ENCODE measurements around the gene GALNS.
A peak's percentile ranks its signal among the peaks of the same experiment; 100 is the strongest.

DNA sequence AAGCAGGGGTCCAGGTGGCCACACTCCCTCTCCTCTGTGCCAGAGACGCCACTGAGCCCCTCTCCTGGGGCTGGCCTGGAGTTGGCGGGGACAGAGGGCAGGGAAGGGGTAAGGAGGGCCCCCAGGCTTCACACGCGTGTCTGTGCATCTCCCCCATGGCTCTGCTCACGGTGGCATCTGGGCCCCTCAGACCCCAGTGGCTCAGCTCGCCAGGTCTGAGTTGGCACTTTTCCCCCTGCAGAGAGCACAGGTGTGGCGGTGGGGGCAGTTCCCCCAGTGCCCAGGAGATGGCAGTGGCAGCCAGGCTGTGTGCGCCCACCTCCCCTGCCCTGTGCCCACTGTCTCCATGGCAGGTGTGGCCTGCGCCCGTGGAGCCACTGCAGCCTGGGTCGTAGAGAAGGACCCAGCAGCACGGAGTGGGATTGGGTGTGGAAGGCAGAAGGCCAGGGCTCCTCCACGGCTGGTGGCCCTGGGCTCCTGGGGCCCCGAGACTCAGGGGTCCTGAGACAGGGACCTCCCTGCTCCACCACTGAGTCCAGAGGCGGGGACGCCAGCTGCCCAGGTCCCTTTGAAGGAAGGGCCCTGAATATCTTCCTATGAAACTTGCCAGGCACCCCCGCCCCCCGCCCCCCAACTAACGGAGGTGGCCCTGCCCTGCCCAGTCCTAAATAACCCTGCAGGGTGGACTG, 40.7 kb downstream of the GALNS start:
- TF ChIP-seq, protein P1, sequence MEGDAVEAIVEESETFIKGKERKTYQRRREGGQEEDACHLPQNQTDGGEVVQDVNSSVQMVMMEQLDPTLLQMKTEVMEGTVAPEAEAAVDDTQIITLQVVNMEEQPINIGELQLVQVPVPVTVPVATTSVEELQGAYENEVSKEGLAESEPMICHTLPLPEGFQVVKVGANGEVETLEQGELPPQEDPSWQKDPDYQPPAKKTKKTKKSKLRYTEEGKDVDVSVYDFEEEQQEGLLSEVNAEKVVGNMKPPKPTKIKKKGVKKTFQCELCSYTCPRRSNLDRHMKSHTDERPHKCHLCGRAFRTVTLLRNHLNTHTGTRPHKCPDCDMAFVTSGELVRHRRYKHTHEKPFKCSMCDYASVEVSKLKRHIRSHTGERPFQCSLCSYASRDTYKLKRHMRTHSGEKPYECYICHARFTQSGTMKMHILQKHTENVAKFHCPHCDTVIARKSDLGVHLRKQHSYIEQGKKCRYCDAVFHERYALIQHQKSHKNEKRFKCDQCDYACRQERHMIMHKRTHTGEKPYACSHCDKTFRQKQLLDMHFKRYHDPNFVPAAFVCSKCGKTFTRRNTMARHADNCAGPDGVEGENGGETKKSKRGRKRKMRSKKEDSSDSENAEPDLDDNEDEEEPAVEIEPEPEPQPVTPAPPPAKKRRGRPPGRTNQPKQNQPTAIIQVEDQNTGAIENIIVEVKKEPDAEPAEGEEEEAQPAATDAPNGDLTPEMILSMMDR (conservative IDR thresholded peaks at IDR 0.05 in 1 of 2, IDR thresholded peaks at IDR 0.05 in 1 of 2; ENCODE audit: low read depth in 1 of 2, low read length in 2 of 2): peak; percentile 35 to 57
- no peak for TF ChIP-seq EZH2 (IDR thresholded peaks at IDR 0.05; ENCODE audit: low read length, missing control alignments)
